Activated naive CD4-positive, alpha-beta T cell treated with anti-CD3 and anti-CD28 coated beads, Interleukin-2, amount 50 U/mL, for 24 hours (primary cell): ENCODE results near the gene FOSB.

Experiments used
- H3K27ac Mint-ChIP-seq: one replicate; pipeline ENCODE4 v1.8.0; 2021; ENCODE audit warnings: mild to moderate bottlenecking, mixed read lengths
- H3K27me3 Mint-ChIP-seq: one replicate; pipeline ENCODE4 v1.8.0; 2021; ENCODE audit warnings: mixed read lengths
- H3K36me3 Mint-ChIP-seq: one replicate; pipeline ENCODE4 v1.8.0; 2021; ENCODE audit warnings: mixed read lengths
- H3K4me1 Mint-ChIP-seq: one replicate; pipeline ENCODE4 v1.8.0; 2021; ENCODE audit warnings: mixed read lengths
- H3K4me3 Mint-ChIP-seq: one replicate; pipeline ENCODE4 v1.8.0; 2021; ENCODE audit warnings: mild to moderate bottlenecking, mixed read lengths
- H3K9me3 Mint-ChIP-seq: one replicate; pipeline ENCODE4 v1.8.0; 2021; ENCODE audit warnings: mixed read lengths

FOSB gene

DNA sequence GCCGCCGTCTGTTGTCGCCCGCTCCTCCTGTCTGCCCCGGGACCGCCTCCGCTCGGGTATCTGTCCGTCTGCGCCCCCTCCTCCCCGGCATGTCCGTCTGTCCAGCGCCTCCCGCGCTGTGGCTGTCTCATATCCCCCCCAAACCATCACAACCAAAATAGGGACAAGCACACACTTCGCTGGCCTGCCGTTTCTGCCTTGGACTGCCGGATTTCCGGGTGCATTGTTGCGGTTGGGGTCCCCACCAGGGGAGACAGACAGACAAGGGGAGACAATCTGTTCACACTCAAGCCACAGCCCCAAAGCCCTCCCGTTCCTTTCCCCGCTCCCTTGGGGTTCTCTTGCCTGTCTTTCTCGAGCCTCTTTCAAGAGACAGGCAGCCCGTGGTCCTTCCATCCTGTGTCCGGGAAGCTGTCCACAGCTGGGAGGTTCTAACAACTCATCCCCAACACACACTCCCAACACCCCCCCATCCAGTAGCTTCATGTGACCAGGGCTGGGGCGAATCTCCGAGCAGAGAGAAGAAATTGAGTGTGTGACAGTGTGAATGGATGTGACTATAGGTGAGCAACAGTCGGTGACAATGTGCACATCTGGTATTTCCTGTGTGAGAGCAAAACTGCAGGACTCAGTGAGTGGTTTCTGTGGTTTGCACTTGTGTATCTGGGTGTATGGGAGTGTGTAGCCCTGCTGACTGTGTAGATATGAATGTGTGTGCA lies 16.5 kb upstream of the FOSB start:
- H3K27me3 Mint-ChIP-seq: no peaks in the 10 kb centered on the region
- peak overlapping the region; percentile 87 for H3K4me3 Mint-ChIP-seq
- H3K36me3 Mint-ChIP-seq: peaks cover 1% of the 10 kb centered on the region
- no peaks in the 10 kb centered on the region for H3K9me3 Mint-ChIP-seq
- H3K4me1 Mint-ChIP-seq: peaks cover 52% of the 10 kb centered on the region
- peak overlapping the region; percentile 68 for H3K27ac Mint-ChIP-seq

DNA sequence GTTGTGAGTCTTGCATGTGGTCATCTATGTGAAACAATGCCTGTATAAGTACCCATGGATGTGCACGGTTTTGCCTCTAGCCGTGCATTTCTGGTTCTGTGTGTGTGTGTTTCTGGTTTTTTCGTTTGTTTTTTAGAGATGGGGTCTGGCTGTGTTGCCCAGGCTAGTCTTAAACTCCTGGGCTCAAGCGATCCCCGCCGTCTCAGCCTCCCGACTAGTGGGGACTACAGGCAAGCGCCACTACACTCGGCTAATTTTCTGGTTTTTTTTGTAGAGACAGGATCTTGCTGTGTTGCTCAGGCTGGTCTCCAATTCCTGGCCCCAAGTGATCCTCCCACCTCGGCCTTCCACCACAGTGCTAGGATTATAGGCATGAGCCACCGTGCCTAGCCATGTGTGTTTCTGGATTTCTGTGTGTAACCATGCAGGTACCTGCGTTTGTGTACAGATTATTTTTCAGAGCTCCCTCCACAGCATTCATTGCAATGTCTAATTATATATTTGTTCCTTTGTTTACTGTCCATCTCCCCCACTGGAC lies 15.9 kb upstream of the FOSB start:
- Mint-ChIP-seq H3K36me3 (peaks cover 1% of the 10 kb centered on the region), H3K27me3 (no peaks in the 10 kb centered on the region), H3K9me3 (no peaks in the 10 kb centered on the region), H3K4me3 (peak overlapping the region; percentile 87), H3K4me1 (peaks cover 53% of the 10 kb centered on the region), H3K27ac (peak overlapping the region; percentile 68)

DNA sequence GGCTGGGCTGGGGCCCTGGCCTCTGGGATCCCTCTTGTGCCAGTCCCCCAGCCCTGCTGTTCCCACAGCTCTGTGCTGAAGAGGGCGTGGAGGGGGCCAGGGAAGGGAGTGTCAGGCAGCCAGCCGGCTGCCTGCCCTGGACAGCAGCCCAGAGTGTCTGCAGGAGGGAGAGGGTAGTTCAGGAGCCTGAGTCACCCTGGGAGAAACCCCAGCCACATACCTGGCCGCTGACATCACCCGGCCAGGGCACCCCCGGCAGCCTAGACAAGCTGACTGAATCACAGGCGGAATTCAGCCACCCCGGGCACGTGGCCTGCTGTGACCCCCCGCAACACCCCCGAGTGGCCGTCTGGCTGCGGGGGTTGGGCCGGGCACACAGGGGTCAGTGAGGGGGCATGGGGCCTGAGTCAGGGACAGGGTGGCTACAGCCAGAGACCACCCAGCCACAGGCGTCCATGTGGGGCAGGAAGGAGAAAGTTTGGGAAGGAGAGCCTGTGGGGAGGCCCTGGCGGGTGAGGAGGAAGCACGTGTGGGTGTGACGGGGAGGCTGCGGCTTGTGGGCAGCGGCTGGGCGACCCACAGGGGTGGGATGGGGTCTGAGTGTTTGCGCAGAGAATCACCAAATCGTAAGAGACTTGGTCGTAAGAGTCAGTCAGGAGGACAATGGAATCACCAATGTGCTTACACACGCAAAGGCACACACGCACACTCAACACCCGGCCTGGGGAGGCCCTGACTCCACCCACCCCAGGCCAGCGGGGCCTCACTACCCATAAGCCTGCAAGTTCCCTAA lies 11.9 kb upstream of the FOSB start:
- Mint-ChIP-seq H3K4me3 (no peak overlapping the region), H3K27me3 (no peaks in the 10 kb centered on the region), H3K36me3 (no peaks in the 10 kb centered on the region), H3K9me3 (no peaks in the 10 kb centered on the region), H3K27ac (peak overlapping the region; percentile 55), H3K4me1 (peaks cover 29% of the 10 kb centered on the region)

- no peaks in the 10 kb centered on the region for H3K36me3 Mint-ChIP-seq
- no peaks in the 10 kb centered on the region for H3K9me3 Mint-ChIP-seq
- no peaks in the 10 kb centered on the region for H3K27me3 Mint-ChIP-seq
- no peak overlapping the region for H3K4me3 Mint-ChIP-seq
- peaks cover 25% of the 10 kb centered on the region for H3K4me1 Mint-ChIP-seq
- peak overlapping the region; percentile 55 for H3K27ac Mint-ChIP-seq
Observed at GRCh38 chr19:45456500-45456815, 11.3 kb upstream of the FOSB start.

DNA sequence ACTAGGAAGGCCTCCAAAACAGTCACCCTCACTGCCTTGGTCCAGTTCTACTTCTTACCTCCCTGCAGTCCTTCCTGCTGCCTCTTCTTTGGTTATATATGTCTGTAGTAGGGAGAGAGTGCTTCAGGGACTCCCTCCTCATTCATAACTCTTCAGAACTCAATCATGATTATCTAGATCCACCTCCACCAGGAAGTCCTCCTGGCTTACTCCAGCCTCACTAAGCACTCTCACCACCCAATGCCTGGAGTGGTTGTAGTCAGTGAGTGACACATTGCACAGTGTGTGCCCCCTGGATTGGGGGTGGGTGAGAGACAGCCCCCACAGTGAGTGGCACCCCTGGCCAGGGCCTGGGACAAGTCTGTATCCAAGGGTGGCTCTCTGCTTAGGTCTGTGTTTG lies 10.0 kb upstream of the FOSB start:
- Mint-ChIP-seq H3K36me3 (no peaks in the 10 kb centered on the region), H3K4me1 (peaks cover 15% of the 10 kb centered on the region), H3K4me3 (no peak overlapping the region), H3K27ac (peak overlapping the region; percentile 15), H3K27me3 (no peaks in the 10 kb centered on the region), H3K9me3 (no peaks in the 10 kb centered on the region)

GRCh38 chr19:45460807-45461347 lies 6.9 kb upstream of the FOSB start:
- H3K36me3 Mint-ChIP-seq: no peaks in the 10 kb centered on the region
- no peaks in the 10 kb centered on the region for H3K27me3 Mint-ChIP-seq
- H3K4me3 Mint-ChIP-seq: no peak overlapping the region
- H3K9me3 Mint-ChIP-seq: no peaks in the 10 kb centered on the region
- peaks cover 7% of the 10 kb centered on the region for H3K4me1 Mint-ChIP-seq
- no peak overlapping the region for H3K27ac Mint-ChIP-seq

GRCh38 chr19:45462174-45462573 lies 5.6 kb upstream of the FOSB start:
- H3K27ac Mint-ChIP-seq: no peak overlapping the region

DNA sequence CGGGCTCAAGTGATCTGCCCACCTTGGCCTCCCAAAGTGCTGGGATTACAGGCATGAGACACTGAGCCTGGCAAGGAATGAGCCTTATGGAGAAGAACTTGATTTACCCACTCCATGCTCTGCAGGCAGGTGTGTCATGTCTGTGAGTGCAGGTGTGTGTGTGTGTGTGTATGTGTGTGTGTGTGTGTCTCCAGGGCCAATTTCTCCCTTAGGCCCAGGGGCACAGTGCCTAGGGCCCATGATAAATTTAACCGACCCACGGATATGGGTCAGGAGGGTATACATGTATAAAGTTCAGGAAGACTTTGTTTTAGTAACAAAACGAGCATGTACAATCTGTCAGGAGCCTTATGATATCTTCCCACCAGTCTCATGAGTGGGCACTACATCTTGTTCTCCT lies 4.6 kb upstream of the FOSB start:
- Mint-ChIP-seq H3K4me1 (peaks cover 5% of the 10 kb centered on the region), H3K36me3 (no peaks in the 10 kb centered on the region), H3K27me3 (no peaks in the 10 kb centered on the region), H3K27ac (no peak overlapping the region), H3K4me3 (no peak overlapping the region), H3K9me3 (no peaks in the 10 kb centered on the region)

More at GRCh38 chr19:45462174-45462573, 5.6 kb upstream of the FOSB start:
- Mint-ChIP-seq H3K27me3 (no peaks in the 10 kb centered on the region), H3K4me1 (peaks cover 3% of the 10 kb centered on the region), H3K9me3 (no peaks in the 10 kb centered on the region), H3K4me3 (no peak overlapping the region), H3K36me3 (no peaks in the 10 kb centered on the region)

DNA sequence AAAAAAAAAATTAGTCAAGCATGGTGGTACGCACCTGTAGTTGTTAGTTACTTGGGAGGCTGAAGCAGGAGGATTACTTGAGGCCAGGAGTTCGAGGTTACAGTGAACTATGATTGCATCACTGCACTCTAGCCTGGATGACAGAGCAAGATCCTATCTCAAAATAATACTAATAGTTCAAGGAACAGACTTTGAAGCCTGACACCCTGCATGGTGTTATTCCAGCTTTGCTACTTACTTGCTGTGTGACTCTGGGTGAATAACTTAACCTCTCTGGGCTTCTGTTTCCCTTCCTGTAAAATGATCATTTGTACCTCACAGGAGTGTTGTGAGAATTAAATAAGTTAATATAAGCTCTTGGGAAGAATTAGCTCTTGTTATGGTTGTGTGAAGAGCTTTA lies 3.5 kb upstream of the FOSB start:
- Mint-ChIP-seq H3K27ac (no peak overlapping the region), H3K4me3 (no peak overlapping the region), H3K36me3 (no peaks in the 10 kb centered on the region), H3K9me3 (no peaks in the 10 kb centered on the region), H3K4me1 (peaks cover 5% of the 10 kb centered on the region), H3K27me3 (no peaks in the 10 kb centered on the region)

DNA sequence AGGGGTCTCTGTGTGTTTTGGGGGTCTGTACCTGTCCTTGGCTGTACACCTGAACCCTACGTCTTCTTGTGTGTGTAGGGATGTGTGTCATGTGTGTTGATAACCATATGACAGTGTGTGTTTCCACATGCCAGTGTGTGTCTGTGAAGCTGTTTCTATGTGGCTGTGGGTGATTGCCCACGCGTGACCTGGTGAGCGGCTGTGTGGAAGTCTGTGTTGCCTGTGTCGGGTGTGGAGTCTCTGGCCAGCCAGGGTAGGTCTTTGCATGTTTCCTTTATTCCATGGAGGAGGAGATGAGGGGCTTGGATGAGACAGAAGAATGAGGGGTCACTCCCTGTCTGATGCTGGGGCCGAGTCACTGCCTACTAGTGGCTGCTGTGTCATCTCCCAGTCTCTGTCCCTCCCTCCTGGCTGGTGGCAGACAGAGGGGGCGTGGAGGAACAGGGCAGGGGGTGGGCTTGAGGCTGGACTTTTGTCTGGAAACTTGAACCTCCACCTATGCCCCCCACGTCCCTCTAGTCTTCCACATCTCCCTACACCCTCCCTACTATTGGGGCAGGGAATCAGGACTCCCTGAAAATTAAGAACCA lies 2.8 kb upstream of the FOSB start:
- no peaks in the 10 kb centered on the region for H3K9me3 Mint-ChIP-seq
- no peak overlapping the region for H3K27ac Mint-ChIP-seq
- no peaks in the 10 kb centered on the region for H3K27me3 Mint-ChIP-seq
- no peak overlapping the region for H3K4me3 Mint-ChIP-seq
- peaks cover 12% of the 10 kb centered on the region for H3K4me1 Mint-ChIP-seq
- H3K36me3 Mint-ChIP-seq: no peaks in the 10 kb centered on the region

- Mint-ChIP-seq H3K27me3 (peaks cover 3% of the 10 kb centered on the region), H3K4me3 (peak overlapping the region; percentile 92), H3K9me3 (no peaks in the 10 kb centered on the region), H3K4me1 (peaks cover 19% of the 10 kb centered on the region), H3K36me3 (peaks cover 9% of the 10 kb centered on the region), H3K27ac (peak overlapping the region; percentile 68)
Observed at GRCh38 chr19:45467115-45467455, 711 bp upstream of the FOSB start.

DNA sequence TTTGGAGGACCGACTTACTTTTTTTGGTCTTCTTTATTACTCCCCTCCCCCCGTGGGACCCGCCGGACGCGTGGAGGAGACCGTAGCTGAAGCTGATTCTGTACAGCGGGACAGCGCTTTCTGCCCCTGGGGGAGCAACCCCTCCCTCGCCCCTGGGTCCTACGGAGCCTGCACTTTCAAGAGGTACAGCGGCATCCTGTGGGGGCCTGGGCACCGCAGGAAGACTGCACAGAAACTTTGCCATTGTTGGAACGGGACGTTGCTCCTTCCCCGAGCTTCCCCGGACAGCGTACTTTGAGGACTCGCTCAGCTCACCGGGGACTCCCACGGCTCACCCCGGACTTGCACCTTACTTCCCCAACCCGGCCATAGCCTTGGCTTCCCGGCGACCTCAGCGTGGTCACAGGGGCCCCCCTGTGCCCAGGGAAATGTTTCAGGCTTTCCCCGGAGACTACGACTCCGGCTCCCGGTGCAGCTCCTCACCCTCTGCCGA lies 409 bp downstream of the FOSB start:
- peaks cover 6% of the 10 kb centered on the region for H3K27me3 Mint-ChIP-seq
- peaks cover 25% of the 10 kb centered on the region for H3K4me1 Mint-ChIP-seq
- H3K9me3 Mint-ChIP-seq: no peaks in the 10 kb centered on the region
- peak overlapping the region; percentile 94 for H3K27ac Mint-ChIP-seq
- H3K36me3 Mint-ChIP-seq: peaks cover 16% of the 10 kb centered on the region
- peak overlapping the region; percentile 92 for H3K4me3 Mint-ChIP-seq

DNA sequence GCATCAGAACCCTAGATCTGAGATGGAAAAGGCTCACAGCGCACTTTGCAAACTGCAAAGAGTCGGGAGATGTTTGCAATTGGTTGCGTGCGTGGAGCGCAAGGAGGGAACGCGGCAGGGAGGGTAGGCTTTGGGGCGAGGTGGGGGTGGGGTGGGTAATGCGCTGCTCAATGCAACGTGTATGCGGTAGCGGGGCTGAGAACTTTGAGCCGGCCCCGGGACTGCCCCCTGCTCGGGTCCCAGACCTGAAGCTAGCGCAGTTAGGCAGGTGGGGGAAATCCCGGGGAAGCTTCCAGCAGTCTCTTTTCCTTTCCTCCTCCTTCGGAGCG lies 971 bp downstream of the FOSB start:
- peaks cover 16% of the 10 kb centered on the region for H3K36me3 Mint-ChIP-seq
- H3K4me1 Mint-ChIP-seq: peaks cover 25% of the 10 kb centered on the region

GRCh38 chr19:45469132-45469944 lies 1.5 kb downstream of the FOSB start:
- Mint-ChIP-seq H3K36me3 (peaks cover 17% of the 10 kb centered on the region), H3K27me3 (peaks cover 6% of the 10 kb centered on the region), H3K9me3 (no peaks in the 10 kb centered on the region), H3K4me1 (peaks cover 25% of the 10 kb centered on the region), H3K4me3 (peak overlapping the region; percentile 92), H3K27ac (peak overlapping the region; percentile 90)

More for the DNA sequence above, 971 bp downstream of the FOSB start:
- H3K9me3 Mint-ChIP-seq: no peaks in the 10 kb centered on the region
- peak overlapping the region; percentile 94 for H3K27ac Mint-ChIP-seq
- H3K4me3 Mint-ChIP-seq: peak overlapping the region; percentile 92
- peaks cover 6% of the 10 kb centered on the region for H3K27me3 Mint-ChIP-seq
